ENCODE data around the gene MVB12B. TPM values are rescaled to one million over a fixed set of nuclear protein-coding genes. Genes with fewer than 3 reads are reported as not detected.

The MVB12B gene
- total and polyA plus RNA-seq, 2 donors from 2014 or later, result 4.5 to 12.3 TPM

DNA sequence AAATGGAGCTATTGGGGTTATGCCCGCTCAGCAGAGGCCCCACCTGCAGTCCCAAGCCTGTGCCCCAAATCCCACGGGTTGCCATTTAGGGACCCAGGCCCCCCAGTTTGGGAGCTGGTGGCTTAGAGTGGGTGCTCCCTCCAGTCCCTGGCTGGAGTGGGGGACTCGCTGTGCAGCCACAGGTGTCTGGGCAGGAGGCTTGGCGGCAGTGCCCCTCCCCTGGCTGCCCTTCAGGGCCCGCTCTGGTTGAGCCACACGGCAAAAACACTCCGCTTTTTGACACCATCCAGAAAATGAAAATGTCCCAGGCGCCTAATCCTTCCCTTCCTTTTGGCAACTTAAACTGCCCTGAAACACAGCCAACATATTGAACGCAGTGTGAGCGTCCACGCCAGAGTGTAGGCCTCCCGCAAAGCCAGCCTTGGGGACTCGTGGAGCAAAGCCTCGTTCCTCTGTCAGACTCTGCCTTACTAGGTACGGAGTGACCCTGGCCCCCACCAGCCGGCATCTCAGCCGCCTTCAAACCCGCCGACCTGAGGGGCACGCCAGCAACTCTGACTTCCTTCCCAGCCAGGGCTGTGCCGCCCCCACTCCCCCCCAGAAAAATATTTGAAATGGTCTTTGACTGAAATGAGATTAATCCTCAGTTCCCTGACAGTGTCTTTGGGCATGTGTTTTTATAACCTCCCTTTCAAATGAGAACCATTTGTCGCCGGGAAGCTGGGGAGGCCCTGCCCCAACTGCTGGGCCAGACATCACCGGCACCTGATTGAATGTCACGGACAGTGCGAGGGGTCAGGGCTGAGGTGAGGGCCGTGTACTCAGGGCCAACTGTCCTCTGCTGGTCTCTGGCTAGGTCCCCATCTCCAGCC lies 188.6 kb downstream of the MVB12B start:
- H3K9ac ChIP-seq (ENCODE audit: low read length in 3 of 3), result no peak overlapping the region
- peaks cover 0 to 6% (median 0%) of the 10 kb centered on the region in 3 donors for H3K4me1 ChIP-seq (ENCODE audit: control insufficient read depth in 2 of 3, insufficient read depth in 2 of 3, low read depth in 1 of 3, low read length in 3 of 3)
- intact Hi-C loops (cut with DNase I), result no loop called here
- peaks cover 37% of the 10 kb centered on the region for H3K27me3 ChIP-seq (ENCODE audit: control insufficient read depth, insufficient read depth, low read length)
- H3K36me3 ChIP-seq (ENCODE audit: control insufficient read depth in 2 of 3, insufficient read depth in 3 of 3, low read length in 3 of 3), result no peaks in the 10 kb centered on the region
- H3K27ac ChIP-seq (ENCODE audit: low read depth in 2 of 2, low read length in 2 of 2), result no peak overlapping the region
- TF ChIP-seq, protein P1, sequence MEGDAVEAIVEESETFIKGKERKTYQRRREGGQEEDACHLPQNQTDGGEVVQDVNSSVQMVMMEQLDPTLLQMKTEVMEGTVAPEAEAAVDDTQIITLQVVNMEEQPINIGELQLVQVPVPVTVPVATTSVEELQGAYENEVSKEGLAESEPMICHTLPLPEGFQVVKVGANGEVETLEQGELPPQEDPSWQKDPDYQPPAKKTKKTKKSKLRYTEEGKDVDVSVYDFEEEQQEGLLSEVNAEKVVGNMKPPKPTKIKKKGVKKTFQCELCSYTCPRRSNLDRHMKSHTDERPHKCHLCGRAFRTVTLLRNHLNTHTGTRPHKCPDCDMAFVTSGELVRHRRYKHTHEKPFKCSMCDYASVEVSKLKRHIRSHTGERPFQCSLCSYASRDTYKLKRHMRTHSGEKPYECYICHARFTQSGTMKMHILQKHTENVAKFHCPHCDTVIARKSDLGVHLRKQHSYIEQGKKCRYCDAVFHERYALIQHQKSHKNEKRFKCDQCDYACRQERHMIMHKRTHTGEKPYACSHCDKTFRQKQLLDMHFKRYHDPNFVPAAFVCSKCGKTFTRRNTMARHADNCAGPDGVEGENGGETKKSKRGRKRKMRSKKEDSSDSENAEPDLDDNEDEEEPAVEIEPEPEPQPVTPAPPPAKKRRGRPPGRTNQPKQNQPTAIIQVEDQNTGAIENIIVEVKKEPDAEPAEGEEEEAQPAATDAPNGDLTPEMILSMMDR (IDR thresholded peaks at IDR 0.05; ENCODE audit: borderline replicate concordance, extremely low read depth, insufficient read depth), result no peak
- DNase-seq (peak in 1 of 5 donors; percentile 70), FAIRE-seq (no peak)
- no peaks in the 10 kb centered on the region for H3K9me3 ChIP-seq (ENCODE audit: control insufficient read depth in 2 of 3, insufficient read depth in 1 of 3, low read length in 3 of 3)
- H3K4me3 ChIP-seq (ENCODE audit: low read length in 3 of 3), result no peak overlapping the region

DNA sequence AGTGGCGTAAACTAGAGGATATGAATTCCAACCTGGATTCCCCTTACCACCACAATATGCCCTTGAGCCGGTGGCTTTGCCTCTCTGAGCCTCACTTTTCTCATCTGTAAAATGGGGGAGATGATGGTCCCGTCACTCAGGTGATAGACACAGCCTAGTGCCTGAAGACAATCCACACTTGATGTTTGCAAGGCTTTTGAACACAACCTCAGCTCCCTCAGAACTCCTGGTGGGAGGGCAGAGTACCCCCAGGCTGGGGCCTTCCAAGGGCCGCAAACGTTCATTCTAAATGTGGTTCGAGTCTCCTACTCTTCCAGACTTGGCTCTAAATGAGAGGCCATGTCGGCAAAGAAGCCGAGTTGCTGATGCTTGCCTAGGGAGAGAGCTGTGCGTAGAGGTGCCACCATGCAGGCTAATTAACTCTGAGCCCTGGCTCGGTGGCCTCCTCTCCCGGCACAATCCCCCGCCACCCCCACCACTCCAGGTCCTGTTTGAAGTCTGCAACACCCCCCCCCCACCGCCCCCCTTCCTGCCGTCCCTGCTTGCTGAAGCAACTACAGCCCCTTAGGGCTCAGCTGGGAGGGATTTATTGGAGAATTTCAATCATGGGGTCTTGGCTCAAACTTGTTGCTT lies 189.4 kb downstream of the MVB12B start:
- H3K27me3 ChIP-seq (ENCODE audit: control insufficient read depth, insufficient read depth, low read length), result peaks cover 41% of the 10 kb centered on the region

DNA sequence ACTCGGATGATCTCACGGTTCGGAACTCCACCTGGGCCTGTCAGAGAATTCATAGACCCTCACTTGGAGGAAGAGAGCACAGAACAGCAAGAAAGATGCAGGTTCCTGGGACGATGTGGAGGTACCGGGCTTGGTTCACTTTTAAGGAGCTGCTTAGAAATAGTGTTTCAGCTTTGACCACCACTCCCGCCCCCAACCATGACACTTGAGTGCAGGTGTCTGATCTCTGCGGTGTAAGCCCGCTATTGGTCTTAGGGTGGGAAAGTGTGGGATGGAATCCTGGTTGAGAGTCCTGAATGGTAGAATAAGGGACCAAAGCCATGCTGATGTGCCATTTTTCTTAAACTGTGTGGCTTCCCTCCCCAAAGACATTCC lies 189.9 kb downstream of the MVB12B start:
- TF ChIP-seq, protein P1 (IDR thresholded peaks at IDR 0.05; ENCODE audit: borderline replicate concordance, extremely low read depth, insufficient read depth), result no peak
- Histone ChIP-seq H3K9ac (ENCODE audit: low read length in 3 of 3) (no peak overlapping the region), H3K4me1 (ENCODE audit: control insufficient read depth in 2 of 3, insufficient read depth in 2 of 3, low read depth in 1 of 3, low read length in 3 of 3) (peaks cover 0 to 6% (median 0%) of the 10 kb centered on the region in 3 donors), H3K4me3 (ENCODE audit: low read length in 3 of 3) (no peak overlapping the region), H3K36me3 (ENCODE audit: control insufficient read depth in 2 of 3, insufficient read depth in 3 of 3, low read length in 3 of 3) (no peaks in the 10 kb centered on the region), H3K27ac (ENCODE audit: low read depth in 2 of 2, low read length in 2 of 2) (no peak overlapping the region), H3K27me3 (ENCODE audit: control insufficient read depth, insufficient read depth, low read length) (peaks cover 41% of the 10 kb centered on the region), H3K9me3 (ENCODE audit: control insufficient read depth in 2 of 3, insufficient read depth in 1 of 3, low read length in 3 of 3) (no peaks in the 10 kb centered on the region)
- no peak for FAIRE-seq
- DNase-seq, result no peak
- intact Hi-C loops (cut with DNase I), result no loop called here

More for the DNA sequence above, 189.4 kb downstream of the MVB12B start:
- DNase-seq (peak in 1 of 5 donors; percentile 43), FAIRE-seq (no peak)
- no peaks in the 10 kb centered on the region for H3K9me3 ChIP-seq (ENCODE audit: control insufficient read depth in 2 of 3, insufficient read depth in 1 of 3, low read length in 3 of 3)
- intact Hi-C loops (cut with DNase I), result no loop called here
- H3K36me3 ChIP-seq (ENCODE audit: control insufficient read depth in 2 of 3, insufficient read depth in 3 of 3, low read length in 3 of 3), result no peaks in the 10 kb centered on the region
- no peak overlapping the region for H3K9ac ChIP-seq (ENCODE audit: low read length in 3 of 3)
- H3K4me1 ChIP-seq (ENCODE audit: control insufficient read depth in 2 of 3, insufficient read depth in 2 of 3, low read depth in 1 of 3, low read length in 3 of 3), result peaks cover 0 to 6% (median 0%) of the 10 kb centered on the region in 3 donors
- no peak overlapping the region for H3K4me3 ChIP-seq (ENCODE audit: low read length in 3 of 3)
- no peak overlapping the region for H3K27ac ChIP-seq (ENCODE audit: low read depth in 2 of 2, low read length in 2 of 2)
- TF ChIP-seq, protein P1 (IDR thresholded peaks at IDR 0.05; ENCODE audit: borderline replicate concordance, extremely low read depth, insufficient read depth), result no peak

Data from kidney (tissue), 14 donors.